ENCODE results near the gene TSPO. TPM values are rescaled to one million over a fixed set of nuclear protein-coding genes. Genes with fewer than 3 reads are reported as not detected.

TSPO gene
- polyA plus RNA-seq, 1 donor (not counting 4 experiments of a cell fraction or from before 2014, with no cell fraction given) = 139 TPM

GRCh38 chr22:43198936-43199335 lies 47.6 kb downstream of the TSPO start:
- H3K27ac ChIP-seq (ENCODE audit: control insufficient read depth, insufficient read depth, low read length) = no peak overlapping the region
- no peak overlapping the region for H3K4me2 ChIP-seq (ENCODE audit: control insufficient read depth, extremely low read depth, insufficient read depth, low read depth, low read length)
- no peaks in the 10 kb centered on the region for H3K9me1 ChIP-seq (ENCODE audit: control insufficient read depth, extremely low read depth, insufficient read depth, low read length)
- no peaks in the 10 kb centered on the region for H3K4me1 ChIP-seq (ENCODE audit: control insufficient read depth, extremely low read depth, insufficient read depth, low read length)
- no peak overlapping the region for H2AFZ ChIP-seq (ENCODE audit: control insufficient read depth, low read length)
- no peak overlapping the region for H3K9ac ChIP-seq (ENCODE audit: control insufficient read depth, extremely low read depth, insufficient read depth, low read length)
- TF ChIP-seq EZH2 (IDR thresholded peaks at IDR 0.05; ENCODE audit: low read length) = no peak
- no peak for TF ChIP-seq CTCF (optimal IDR thresholded peaks at IDR 0.05 in 1 of 3, IDR thresholded peaks at IDR 0.05 in 1 of 3, conservative IDR thresholded peaks at IDR 0.05 in 1 of 3; ENCODE audit: extremely low read depth in 1 of 3, insufficient read depth in 2 of 3, low read length in 3 of 3)
- peaks cover 14% of the 10 kb centered on the region for H3K27me3 ChIP-seq (ENCODE audit: control insufficient read depth, extremely low read depth, insufficient read depth, low read length)
- DNase-seq (ENCODE audit: low read depth, low spot score) = no peak
- no peaks in the 10 kb centered on the region for H4K20me1 ChIP-seq (ENCODE audit: control insufficient read depth, extremely low read depth, insufficient read depth, low read length)
- H3K79me2 ChIP-seq (ENCODE audit: control insufficient read depth, insufficient read depth, low read length) = no peaks in the 10 kb centered on the region
- dilution Hi-C loops (cut with MboI; ENCODE audit: extremely low pct_ligation_motif_present, low sequenced_read_pairs) = no loop called here
- no peak for FAIRE-seq
- no peaks in the 10 kb centered on the region for H3K36me3 ChIP-seq (ENCODE audit: control insufficient read depth in 2 of 2, extremely low read depth in 1 of 2, insufficient read depth in 2 of 2, low read length in 2 of 2)
- H3K9me3 ChIP-seq (ENCODE audit: control insufficient read depth, low read depth, low read length) = no peaks in the 10 kb centered on the region
- no peak overlapping the region for H3K4me3 ChIP-seq (ENCODE audit: control insufficient read depth in 2 of 3, extremely low read depth in 1 of 3, insufficient read depth in 2 of 3, low read depth in 1 of 3, low read length in 3 of 3)

- Histone ChIP-seq H3K4me1 (ENCODE audit: control insufficient read depth, extremely low read depth, insufficient read depth, low read length) (no peaks in the 10 kb centered on the region), H3K79me2 (ENCODE audit: control insufficient read depth, insufficient read depth, low read length) (no peaks in the 10 kb centered on the region), H3K27me3 (ENCODE audit: control insufficient read depth, extremely low read depth, insufficient read depth, low read length) (peaks cover 14% of the 10 kb centered on the region), H3K4me3 (ENCODE audit: control insufficient read depth in 2 of 3, extremely low read depth in 1 of 3, insufficient read depth in 2 of 3, low read depth in 1 of 3, low read length in 3 of 3) (no peak overlapping the region), H3K9me1 (ENCODE audit: control insufficient read depth, extremely low read depth, insufficient read depth, low read length) (no peaks in the 10 kb centered on the region), H3K4me2 (ENCODE audit: control insufficient read depth, extremely low read depth, insufficient read depth, low read depth, low read length) (no peak overlapping the region), H3K9ac (ENCODE audit: control insufficient read depth, extremely low read depth, insufficient read depth, low read length) (no peak overlapping the region), H3K27ac (ENCODE audit: control insufficient read depth, insufficient read depth, low read length) (no peak overlapping the region), H3K36me3 (ENCODE audit: control insufficient read depth in 2 of 2, extremely low read depth in 1 of 2, insufficient read depth in 2 of 2, low read length in 2 of 2) (no peaks in the 10 kb centered on the region), H4K20me1 (ENCODE audit: control insufficient read depth, extremely low read depth, insufficient read depth, low read length) (no peaks in the 10 kb centered on the region), H3K9me3 (ENCODE audit: control insufficient read depth, low read depth, low read length) (no peaks in the 10 kb centered on the region), H2AFZ (ENCODE audit: control insufficient read depth, low read length) (no peak overlapping the region)
- no peak for DNase-seq (ENCODE audit: low read depth, low spot score)
- FAIRE-seq = no peak
- dilution Hi-C loops (cut with MboI; ENCODE audit: extremely low pct_ligation_motif_present, low sequenced_read_pairs) = no loop called here
- TF ChIP-seq CTCF (optimal IDR thresholded peaks at IDR 0.05 in 1 of 3, IDR thresholded peaks at IDR 0.05 in 1 of 3, conservative IDR thresholded peaks at IDR 0.05 in 1 of 3; ENCODE audit: extremely low read depth in 1 of 3, insufficient read depth in 2 of 3, low read length in 3 of 3) = no peak
- no peak for TF ChIP-seq EZH2 (IDR thresholded peaks at IDR 0.05; ENCODE audit: low read length)
These were observed 48.2 kb downstream of the TSPO start for GRCh38 chr22:43199541-43199940.
